HepG2 (cell line): ENCODE measurements around the gene LAMTOR2. TPM values are rescaled to one million over a fixed set of nuclear protein-coding genes. Genes with fewer than 3 reads are reported as not detected.

Experiments
- ARNTL ChIP-seq: sonication (generic); formaldehyde crosslinking; IDR thresholded peaks from 2 replicates; pipeline ENCODE4 v1.4.0; 2020; ENCODE audit warnings: mild to moderate bottlenecking, missing genetic modification reagents
- DR1 ChIP-seq: sonication (generic); formaldehyde crosslinking; IDR thresholded peaks from 2 replicates; pipeline ENCODE4 v1.8.0; 2021; ENCODE audit warnings: mild to moderate bottlenecking, missing genetic modification reagents, inconsistent platforms
- FOXK2 ChIP-seq: fragments of 450-650 bp; IDR thresholded peaks from 2 replicates; pipeline ENCODE4 v1.6.1; 2016
- GTF3A ChIP-seq: sonication (generic); formaldehyde crosslinking; conservative IDR thresholded peaks from 2 replicates; pipeline ENCODE4 v1.4.0; 2020; ENCODE audit warnings: mild to moderate bottlenecking, missing genetic modification reagents
- HDAC2 ChIP-seq: sonication (generic); formaldehyde crosslinking; IDR thresholded peaks from 2 replicates; pipeline ENCODE4 v1.4.0; 2020; ENCODE audit warnings: missing genetic modification reagents
- HNF4A ChIP-seq: sonication (generic); formaldehyde crosslinking; IDR thresholded peaks from 2 replicates; pipeline ENCODE4 v1.4.0; 2020; ENCODE audit warnings: missing genetic modification reagents
- MAZ ChIP-seq, 2 experiments: sonication (generic) in 1 of 2; formaldehyde crosslinking in 1 of 2; IDR thresholded peaks; 2 replicates each; pipeline versions ENCODE4 v1.5.0 to v1.6.1; 2012 to 2020; ENCODE audit warnings: low read depth in 2 of 2, mild to moderate bottlenecking in 2 of 2, borderline replicate concordance in 1 of 2, improper control_type of control experiment in 1 of 2, low read length in 1 of 2, missing genetic modification reagents in 1 of 2, moderate library complexity in 1 of 2
- MTA1 ChIP-seq: sonication (generic); formaldehyde crosslinking; IDR thresholded peaks from 2 replicates; pipeline ENCODE4 v1.4.0; 2020; ENCODE audit warnings: missing genetic modification reagents, mild to moderate bottlenecking, borderline replicate concordance
- SNAI1 ChIP-seq: sonication (generic); formaldehyde crosslinking; IDR thresholded peaks from 2 replicates; pipeline ENCODE4 v1.5.0; 2020; ENCODE audit warnings: mild to moderate bottlenecking, missing genetic modification reagents, borderline replicate concordance
- SSRP1 ChIP-seq: IDR thresholded peaks from 2 replicates; pipeline ENCODE4 v1.6.1; 2016; ENCODE audit warnings: control low read depth
- YEATS4 ChIP-seq: sonication (generic); formaldehyde crosslinking; IDR thresholded peaks from 2 replicates; pipeline ENCODE4 v1.4.0; 2020; ENCODE audit warnings: missing genetic modification reagents, borderline replicate concordance
- ZBTB21 ChIP-seq: sonication (generic); formaldehyde crosslinking; IDR thresholded peaks from 2 replicates; pipeline ENCODE4 v1.4.0; 2020; ENCODE audit warnings: missing genetic modification reagents
- ZC3H4 ChIP-seq: sonication (generic); formaldehyde crosslinking; IDR thresholded peaks from 2 replicates; pipeline ENCODE4 v1.4.0; 2020; ENCODE audit warnings: missing genetic modification reagents, borderline replicate concordance
- ZNF256 ChIP-seq: sonication (generic); formaldehyde crosslinking; conservative IDR thresholded peaks from 2 replicates; pipeline ENCODE4 v1.4.0; 2020; ENCODE audit warnings: missing genetic modification reagents
- ZNF335 ChIP-seq: sonication (generic); formaldehyde crosslinking; IDR thresholded peaks from 2 replicates; pipeline ENCODE4 v1.4.0; 2020; ENCODE audit warnings: missing genetic modification reagents
- ZNF556 ChIP-seq: sonication (generic); formaldehyde crosslinking; IDR thresholded peaks from 2 replicates; pipeline ENCODE4 v1.4.0; 2020; ENCODE audit warnings: mild to moderate bottlenecking, missing genetic modification reagents, borderline replicate concordance
- ZNF781 ChIP-seq: sonication (generic); formaldehyde crosslinking; IDR thresholded peaks from 2 replicates; pipeline ENCODE4 v1.5.1; 2020; ENCODE audit warnings: borderline replicate concordance, mild to moderate bottlenecking, missing genetic modification reagents; ENCODE audit errors: not compliant biosample characterization
- ZNF850 ChIP-seq: sonication (generic); formaldehyde crosslinking; conservative IDR thresholded peaks from 2 replicates; pipeline ENCODE4 v1.9.0; 2021; ENCODE audit warnings: mild to moderate bottlenecking, missing genetic modification reagents
- ZSCAN22 ChIP-seq: sonication (generic); formaldehyde crosslinking; IDR thresholded peaks from 2 replicates; pipeline ENCODE4 v1.4.0; 2020; ENCODE audit warnings: mild to moderate bottlenecking, missing genetic modification reagents
- polyA plus RNA-seq, 8 experiments: library from polyadenylated mRNA; depleted of rRNA in 3 of 8; stranded (reverse) in 7 of 8; unstranded in 1 of 8; fragments of >200 nt; fragmentation: Illumina TruSeq in 4 of 8; extraction: Trizol in 4 of 8; gene quantifications; 2 replicates each; pipeline versions ENCODE4 v1.2.1 to v1.2.3, GENCODE V29; 2011 to 2016; ENCODE audit warnings: low read depth in 4 of 8, missing spikeins in 1 of 8, mixed read lengths in 1 of 8; ENCODE audit not compliant: insufficient read depth in 1 of 8
- total RNA-seq, 5 experiments: library from RNA; depleted of rRNA; stranded (reverse); fragments of >200 nt; fragmentation: Illumina TruSeq; extraction: Trizol; gene quantifications; 2 replicates each; pipeline ENCODE4 v1.2.3, GENCODE V29; 2016; ENCODE audit warnings: low read depth in 1 of 5
- TF ChIP-seq, protein P1 (sequence below): sonication (generic); formaldehyde crosslinking; IDR thresholded peaks from 2 replicates; pipeline ENCODE4 v1.4.0; 2020; ENCODE audit warnings: missing genetic modification reagents
- TF ChIP-seq, protein P2 (sequence below): sonication (generic); formaldehyde crosslinking; IDR thresholded peaks from 2 replicates; pipeline ENCODE4; 2020; ENCODE audit warnings: missing genetic modification reagents, mild to moderate bottlenecking, borderline replicate concordance
- TF ChIP-seq, protein P3 (sequence below): sonication (generic); formaldehyde crosslinking; IDR thresholded peaks from 2 replicates; pipeline ENCODE4 v1.4.0; 2020; ENCODE audit warnings: mild to moderate bottlenecking, missing genetic modification reagents

Gene LAMTOR2
- total and polyA plus RNA-seq, 2 of the 13 experiments (the other 11 are each of a cell fraction or from before 2014, with no cell fraction given), result 36.5 to 66.4 TPM

DNA sequence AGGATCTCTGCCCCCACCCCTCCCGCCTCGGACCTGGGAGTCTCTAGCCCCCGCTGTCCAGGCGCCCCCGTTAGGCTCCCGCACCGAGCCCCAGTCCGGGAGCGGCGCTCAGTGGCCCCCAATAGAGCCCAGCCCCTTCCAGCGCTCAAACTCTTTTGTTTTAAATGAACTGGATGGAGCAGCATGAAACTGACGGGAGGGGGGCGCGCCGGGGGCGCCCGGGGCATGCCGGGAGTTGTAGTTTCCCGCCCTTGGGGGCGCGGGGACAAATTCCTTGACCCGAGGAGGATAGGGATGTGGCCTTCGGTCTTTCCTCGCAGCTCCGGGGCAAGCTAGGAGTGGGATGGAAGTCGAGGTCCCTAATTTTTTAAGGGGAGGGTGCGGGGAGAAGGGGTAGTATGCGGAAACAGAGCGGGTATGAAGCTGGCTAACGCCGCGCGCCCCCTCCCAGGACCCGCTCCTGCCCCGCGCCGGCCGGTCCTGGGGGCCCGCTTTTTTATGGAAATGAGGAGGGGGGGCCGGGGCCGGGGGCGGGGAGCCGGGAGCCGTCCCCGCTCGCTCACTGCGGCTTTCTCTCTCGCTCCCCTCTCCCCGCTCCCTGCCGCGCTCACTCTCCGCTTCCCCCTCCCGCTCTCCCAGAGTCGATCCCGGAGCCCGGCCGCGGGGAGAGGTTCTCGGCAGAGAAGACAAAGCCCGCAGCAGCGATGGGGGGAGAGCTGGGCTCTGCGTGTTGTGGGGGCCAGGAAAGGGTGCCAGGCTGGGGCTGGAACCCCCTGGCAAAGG is 27.9 kb downstream of the LAMTOR2 start, which contains the start of gene MEX3A (continued):
- peak; percentile 95 for TF ChIP-seq MAZ (IDR thresholded peaks at IDR 0.05; ENCODE audit: borderline replicate concordance, low read depth, low read length)
- TF ChIP-seq MAZ (CRISPR knock-in tag; IDR thresholded peaks at IDR 0.05; ENCODE audit: low read depth), result peak; percentile 47; the same call in 1 of the 2 replicates
- no peak for TF ChIP-seq ZNF781 (CRISPR knock-in tag)
- TF ChIP-seq YEATS4 (CRISPR knock-in tag), result peak; percentile 16; the same call in 1 of the 2 replicates
- TF ChIP-seq ZNF335, result no peak; the same call in none of the 2 replicates
- TF ChIP-seq ZC3H4, result no peak
- TF ChIP-seq HDAC2 (CRISPR knock-in tag), result no peak
- TF ChIP-seq ZNF850 (CRISPR knock-in tag), result peak; percentile 55; the same call in 1 of the 2 replicates
- TF ChIP-seq SNAI1 (CRISPR knock-in tag), result no peak
- TF ChIP-seq, protein P1, sequence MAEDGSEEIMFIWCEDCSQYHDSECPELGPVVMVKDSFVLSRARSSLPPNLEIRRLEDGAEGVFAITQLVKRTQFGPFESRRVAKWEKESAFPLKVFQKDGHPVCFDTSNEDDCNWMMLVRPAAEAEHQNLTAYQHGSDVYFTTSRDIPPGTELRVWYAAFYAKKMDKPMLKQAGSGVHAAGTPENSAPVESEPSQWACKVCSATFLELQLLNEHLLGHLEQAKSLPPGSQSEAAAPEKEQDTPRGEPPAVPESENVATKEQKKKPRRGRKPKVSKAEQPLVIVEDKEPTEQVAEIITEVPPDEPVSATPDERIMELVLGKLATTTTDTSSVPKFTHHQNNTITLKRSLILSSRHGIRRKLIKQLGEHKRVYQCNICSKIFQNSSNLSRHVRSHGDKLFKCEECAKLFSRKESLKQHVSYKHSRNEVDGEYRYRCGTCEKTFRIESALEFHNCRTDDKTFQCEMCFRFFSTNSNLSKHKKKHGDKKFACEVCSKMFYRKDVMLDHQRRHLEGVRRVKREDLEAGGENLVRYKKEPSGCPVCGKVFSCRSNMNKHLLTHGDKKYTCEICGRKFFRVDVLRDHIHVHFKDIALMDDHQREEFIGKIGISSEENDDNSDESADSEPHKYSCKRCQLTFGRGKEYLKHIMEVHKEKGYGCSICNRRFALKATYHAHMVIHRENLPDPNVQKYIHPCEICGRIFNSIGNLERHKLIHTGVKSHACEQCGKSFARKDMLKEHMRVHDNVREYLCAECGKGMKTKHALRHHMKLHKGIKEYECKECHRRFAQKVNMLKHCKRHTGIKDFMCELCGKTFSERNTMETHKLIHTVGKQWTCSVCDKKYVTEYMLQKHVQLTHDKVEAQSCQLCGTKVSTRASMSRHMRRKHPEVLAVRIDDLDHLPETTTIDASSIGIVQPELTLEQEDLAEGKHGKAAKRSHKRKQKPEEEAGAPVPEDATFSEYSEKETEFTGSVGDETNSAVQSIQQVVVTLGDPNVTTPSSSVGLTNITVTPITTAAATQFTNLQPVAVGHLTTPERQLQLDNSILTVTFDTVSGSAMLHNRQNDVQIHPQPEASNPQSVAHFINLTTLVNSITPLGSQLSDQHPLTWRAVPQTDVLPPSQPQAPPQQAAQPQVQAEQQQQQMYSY (CRISPR knock-in tag), result 0 out of 2 replicates have a peak, but pooled peaks have one; percentile 27
- TF ChIP-seq MTA1 (CRISPR knock-in tag), result no peak
- no peak for TF ChIP-seq ZSCAN22 (CRISPR knock-in tag)
- no peak for TF ChIP-seq GTF3A (CRISPR knock-in tag)
- TF ChIP-seq ZNF256 (CRISPR knock-in tag), result no peak
- no peak for TF ChIP-seq ARNTL
- TF ChIP-seq FOXK2, result no peak
- TF ChIP-seq DR1, result no peak
- TF ChIP-seq ZNF556, result no peak
- TF ChIP-seq SSRP1 (CRISPR knock-in tag), result no peak
- TF ChIP-seq, protein P2, sequence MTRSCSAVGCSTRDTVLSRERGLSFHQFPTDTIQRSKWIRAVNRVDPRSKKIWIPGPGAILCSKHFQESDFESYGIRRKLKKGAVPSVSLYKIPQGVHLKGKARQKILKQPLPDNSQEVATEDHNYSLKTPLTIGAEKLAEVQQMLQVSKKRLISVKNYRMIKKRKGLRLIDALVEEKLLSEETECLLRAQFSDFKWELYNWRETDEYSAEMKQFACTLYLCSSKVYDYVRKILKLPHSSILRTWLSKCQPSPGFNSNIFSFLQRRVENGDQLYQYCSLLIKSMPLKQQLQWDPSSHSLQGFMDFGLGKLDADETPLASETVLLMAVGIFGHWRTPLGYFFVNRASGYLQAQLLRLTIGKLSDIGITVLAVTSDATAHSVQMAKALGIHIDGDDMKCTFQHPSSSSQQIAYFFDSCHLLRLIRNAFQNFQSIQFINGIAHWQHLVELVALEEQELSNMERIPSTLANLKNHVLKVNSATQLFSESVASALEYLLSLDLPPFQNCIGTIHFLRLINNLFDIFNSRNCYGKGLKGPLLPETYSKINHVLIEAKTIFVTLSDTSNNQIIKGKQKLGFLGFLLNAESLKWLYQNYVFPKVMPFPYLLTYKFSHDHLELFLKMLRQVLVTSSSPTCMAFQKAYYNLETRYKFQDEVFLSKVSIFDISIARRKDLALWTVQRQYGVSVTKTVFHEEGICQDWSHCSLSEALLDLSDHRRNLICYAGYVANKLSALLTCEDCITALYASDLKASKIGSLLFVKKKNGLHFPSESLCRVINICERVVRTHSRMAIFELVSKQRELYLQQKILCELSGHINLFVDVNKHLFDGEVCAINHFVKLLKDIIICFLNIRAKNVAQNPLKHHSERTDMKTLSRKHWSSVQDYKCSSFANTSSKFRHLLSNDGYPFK, result no peak
- TF ChIP-seq, protein P3, sequence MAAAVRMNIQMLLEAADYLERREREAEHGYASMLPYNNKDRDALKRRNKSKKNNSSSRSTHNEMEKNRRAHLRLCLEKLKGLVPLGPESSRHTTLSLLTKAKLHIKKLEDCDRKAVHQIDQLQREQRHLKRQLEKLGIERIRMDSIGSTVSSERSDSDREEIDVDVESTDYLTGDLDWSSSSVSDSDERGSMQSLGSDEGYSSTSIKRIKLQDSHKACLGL (CRISPR knock-in tag), result no peak; the same call in 1 of the 2 replicates
- TF ChIP-seq ZBTB21, result no peak
- TF ChIP-seq HNF4A (CRISPR knock-in tag), result peak; percentile 63
